GM23338 (cell line): Measurements from ENCODE around the gene SH3BP4. TPM values are rescaled to one million over a fixed set of nuclear protein-coding genes. Genes with fewer than 3 reads are reported as not detected.

ENCODE experiments used
- ATAC-seq: fragments of 200-7000 bp; cut with Tn5 transposase; 3 replicates; pipeline ENCODE4 v1.9.1; 2020
- DNase-seq: peaks from one replicate; pipeline ENCODE4 v3.0.0-alpha.2; 2015; ENCODE audit warnings: low spot score
- H2AFZ ChIP-seq: fragments of 200-600 bp; sonication (generic); 2 replicates; pipeline ENCODE4 v1.8.0; 2016; ENCODE audit warnings: antibody characterized with exemption, mild to moderate bottlenecking, moderate library complexity
- H3F3A ChIP-seq: fragments of 200-600 bp; sonication (generic); replicated peaks from 2 replicates; pipeline ENCODE4 v1.8.0; 2017; ENCODE audit warnings: antibody characterized with exemption, mixed run types, low read depth
- H3K27ac ChIP-seq: fragments of 200-600 bp; sonication (generic); 2 replicates; pipeline ENCODE4 v1.6.1; 2016; ENCODE audit warnings: low read depth
- H3K27me3 ChIP-seq: fragments of 200-600 bp; sonication (generic); 2 replicates; pipeline ENCODE4 v1.8.0; 2016; ENCODE audit warnings: mild to moderate bottlenecking, mixed run types, moderate library complexity; ENCODE audit not compliant: insufficient read depth
- H3K36me3 ChIP-seq: fragments of 200-600 bp; sonication (generic); 2 replicates; pipeline ENCODE4 v1.8.0; 2016; ENCODE audit warnings: mild to moderate bottlenecking; ENCODE audit not compliant: insufficient read depth
- H3K4me1 ChIP-seq: fragments of 200-600 bp; sonication (generic); 2 replicates; pipeline ENCODE4 v1.8.0; 2016; ENCODE audit warnings: mild to moderate bottlenecking, moderate library complexity; ENCODE audit not compliant: insufficient read depth
- H3K4me2 ChIP-seq: fragments of 200-600 bp; sonication (generic); 2 replicates; pipeline ENCODE4 v1.7.1; 2017; ENCODE audit warnings: mixed run types
- H3K4me3 ChIP-seq: fragments of 200-600 bp; sonication (generic); 2 replicates; pipeline ENCODE4 v1.6.1; 2016; ENCODE audit warnings: mixed run types
- H3K79me2 ChIP-seq: fragments of 200-600 bp; sonication (generic); replicated peaks from 2 replicates; pipeline ENCODE4 v1.8.0; 2017; ENCODE audit warnings: mild to moderate bottlenecking; ENCODE audit not compliant: insufficient read depth
- H3K9me2 ChIP-seq: fragments of 200-600 bp; sonication (generic); 2 replicates; pipeline ENCODE4 v1.8.0; 2017; ENCODE audit not compliant: insufficient read depth
- H4K20me1 ChIP-seq: fragments of 200-600 bp; sonication (generic); replicated peaks from 2 replicates; pipeline ENCODE4 v1.8.0; 2017; ENCODE audit warnings: mild to moderate bottlenecking; ENCODE audit not compliant: insufficient read depth
- H3K27ac Mint-ChIP-seq: 2 replicates; pipeline ENCODE4 v1.8.0; 2020; ENCODE audit warnings: inconsistent platforms, mild to moderate bottlenecking, moderate library complexity, mixed read lengths
- H3K27me3 Mint-ChIP-seq: 3 replicates; pipeline ENCODE4 v1.8.0; 2022; ENCODE audit warnings: low read depth, mild to moderate bottlenecking, moderate library complexity, mixed read lengths, inconsistent platforms; ENCODE audit not compliant: insufficient read depth, poor library complexity
- H3K36me3 Mint-ChIP-seq: 3 replicates; pipeline ENCODE4 v1.8.0; 2021; ENCODE audit warnings: low read depth, mild to moderate bottlenecking, inconsistent platforms, moderate library complexity, mixed read lengths
- H3K4me1 Mint-ChIP-seq: 3 replicates; pipeline ENCODE4 v1.8.0; 2020; ENCODE audit warnings: mild to moderate bottlenecking, inconsistent platforms, mixed read lengths
- H3K4me3 Mint-ChIP-seq: 3 replicates; pipeline ENCODE4 v1.8.0; 2021; ENCODE audit warnings: moderate library complexity, mild to moderate bottlenecking, inconsistent platforms, mixed read lengths
- H3K9me3 Mint-ChIP-seq: 3 replicates; pipeline ENCODE4 v1.8.0; 2020; ENCODE audit warnings: moderate library complexity, mild to moderate bottlenecking, inconsistent platforms, mixed read lengths
- EZH2phosphoT487 ChIP-seq: fragments of 200-600 bp; sonication (generic); IDR thresholded peaks from one replicate; pipeline ENCODE4 v1.8.1; 2018; ENCODE audit warnings: antibody characterized with exemption; ENCODE audit not compliant: unreplicated experiment
- JUNB ChIP-seq: IDR thresholded peaks from one replicate; pipeline ENCODE4 v1.6.1; 2016; ENCODE audit warnings: antibody characterized with exemption; ENCODE audit not compliant: unreplicated experiment
- NANOG ChIP-seq: IDR thresholded peaks from 2 replicates; pipeline ENCODE4 v1.6.1; 2016; ENCODE audit warnings: antibody characterized with exemption, borderline replicate concordance
- POLR2AphosphoS5 ChIP-seq: IDR thresholded peaks from 2 replicates; pipeline ENCODE4 v1.6.1; 2016; ENCODE audit warnings: antibody characterized with exemption, low read depth
- STAT1 ChIP-seq: IDR thresholded peaks from one replicate; pipeline ENCODE4 v1.6.1; 2016; ENCODE audit warnings: antibody characterized with exemption; ENCODE audit not compliant: unreplicated experiment
- ZNF114 ChIP-seq: fragments of 250-450 bp; sonication (Bioruptor Pico); IDR thresholded peaks from 2 replicates; pipeline ENCODE4 v1.5.0; 2020; ENCODE audit warnings: mild to moderate bottlenecking, moderate library complexity
- ZNF331 ChIP-seq: fragments of 250-450 bp; sonication (Bioruptor Pico); IDR thresholded peaks from 2 replicates; pipeline ENCODE4 v1.5.0; 2020; ENCODE audit warnings: low read depth, mild to moderate bottlenecking, moderate library complexity
- polyA plus RNA-seq: library from polyadenylated mRNA; unstranded; fragments of >200 nt; fragmentation: Nextera tagmentation; extraction: Ambion mirVana; gene quantifications from 2 replicates; pipeline ENCODE4 v1.2.1, GENCODE V29; 2016
- total RNA-seq: library from RNA; depleted of rRNA; stranded (reverse); fragments of >200 nt; shearing (Covaris generic); gene quantifications from 2 replicates; pipeline ENCODE4 v1.2.3, GENCODE V29; 2014
- TF ChIP-seq, protein P1 (sequence below): fragments of 250-450 bp; sonication (Bioruptor Pico); IDR thresholded peaks from 2 replicates; pipeline ENCODE4 v1.5.0; 2020; ENCODE audit warnings: mild to moderate bottlenecking, moderate library complexity
- TF ChIP-seq, protein P2 (sequence below), 2 experiments: fragments of 200-600 bp in 1 of 2; sonication (generic) in 1 of 2; conservative IDR thresholded peaks; 2 replicates each; pipeline versions ENCODE4 v1.5.1 to v1.6.1; 2016 to 2017; ENCODE audit warnings: antibody characterized with exemption in 2 of 2, low read depth in 2 of 2, mild to moderate bottlenecking in 2 of 2, moderate library complexity in 1 of 2
- TF ChIP-seq, protein P3 (sequence below): IDR thresholded peaks from one replicate; pipeline ENCODE4 v1.6.1; 2018; ENCODE audit warnings: antibody characterized with exemption; ENCODE audit not compliant: unreplicated experiment

SH3BP4 gene
- total and polyA plus RNA-seq, 2 experiments from 2014 or later: 15.6 to 50.9 TPM

DNA sequence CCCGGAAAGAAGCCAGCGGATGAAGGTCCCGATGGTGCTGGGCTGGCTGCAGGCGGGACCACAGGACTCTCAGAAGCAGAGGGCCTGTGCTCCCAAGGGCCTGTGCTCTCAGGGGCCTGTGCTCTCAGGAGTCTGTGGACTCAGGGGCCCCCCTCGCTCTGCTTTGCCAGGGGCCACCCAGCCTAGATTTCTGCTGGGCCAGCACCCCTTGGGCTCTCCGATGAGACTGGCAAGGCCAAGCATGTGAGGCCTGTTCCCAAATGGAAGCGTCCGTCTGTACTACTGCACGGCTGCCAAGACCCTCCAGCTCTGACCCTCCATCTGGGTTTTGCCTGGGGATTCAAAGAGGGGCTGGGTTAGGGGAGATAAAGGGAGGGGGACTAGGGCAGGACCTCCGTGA lies 54.6 kb downstream of the SH3BP4 start:
- Histone ChIP-seq H4K20me1 (peaks cover 8% of the 10 kb centered on the region; the same call in 1 of the 2 replicates), H3K36me3 (no peaks in the 10 kb centered on the region), H2AFZ (no peak overlapping the region), H3K4me3 (no peak overlapping the region), H3K27ac (peak overlapping the region; percentile 94), H3K79me2 (peaks cover 90% of the 10 kb centered on the region), H3F3A (0 out of 2 replicates have a peak, but pooled peaks cover 3% of the 10 kb centered on the region), H3K27me3 (no peaks in the 10 kb centered on the region), H3K9me2 (no peaks in the 10 kb centered on the region), H3K4me1 (peaks cover 26% of the 10 kb centered on the region), H3K4me2 (no peak overlapping the region; the same call in 1 of the 2 replicates)
- TF ChIP-seq ZNF114 (CRISPR knock-in tag) (no peak), STAT1 (no peak), POLR2AphosphoS5 (no peak), JUNB (no peak), ZNF331 (CRISPR knock-in tag) (no peak), NANOG (no peak), EZH2phosphoT487 (no peak)
- TF ChIP-seq, protein P1, sequence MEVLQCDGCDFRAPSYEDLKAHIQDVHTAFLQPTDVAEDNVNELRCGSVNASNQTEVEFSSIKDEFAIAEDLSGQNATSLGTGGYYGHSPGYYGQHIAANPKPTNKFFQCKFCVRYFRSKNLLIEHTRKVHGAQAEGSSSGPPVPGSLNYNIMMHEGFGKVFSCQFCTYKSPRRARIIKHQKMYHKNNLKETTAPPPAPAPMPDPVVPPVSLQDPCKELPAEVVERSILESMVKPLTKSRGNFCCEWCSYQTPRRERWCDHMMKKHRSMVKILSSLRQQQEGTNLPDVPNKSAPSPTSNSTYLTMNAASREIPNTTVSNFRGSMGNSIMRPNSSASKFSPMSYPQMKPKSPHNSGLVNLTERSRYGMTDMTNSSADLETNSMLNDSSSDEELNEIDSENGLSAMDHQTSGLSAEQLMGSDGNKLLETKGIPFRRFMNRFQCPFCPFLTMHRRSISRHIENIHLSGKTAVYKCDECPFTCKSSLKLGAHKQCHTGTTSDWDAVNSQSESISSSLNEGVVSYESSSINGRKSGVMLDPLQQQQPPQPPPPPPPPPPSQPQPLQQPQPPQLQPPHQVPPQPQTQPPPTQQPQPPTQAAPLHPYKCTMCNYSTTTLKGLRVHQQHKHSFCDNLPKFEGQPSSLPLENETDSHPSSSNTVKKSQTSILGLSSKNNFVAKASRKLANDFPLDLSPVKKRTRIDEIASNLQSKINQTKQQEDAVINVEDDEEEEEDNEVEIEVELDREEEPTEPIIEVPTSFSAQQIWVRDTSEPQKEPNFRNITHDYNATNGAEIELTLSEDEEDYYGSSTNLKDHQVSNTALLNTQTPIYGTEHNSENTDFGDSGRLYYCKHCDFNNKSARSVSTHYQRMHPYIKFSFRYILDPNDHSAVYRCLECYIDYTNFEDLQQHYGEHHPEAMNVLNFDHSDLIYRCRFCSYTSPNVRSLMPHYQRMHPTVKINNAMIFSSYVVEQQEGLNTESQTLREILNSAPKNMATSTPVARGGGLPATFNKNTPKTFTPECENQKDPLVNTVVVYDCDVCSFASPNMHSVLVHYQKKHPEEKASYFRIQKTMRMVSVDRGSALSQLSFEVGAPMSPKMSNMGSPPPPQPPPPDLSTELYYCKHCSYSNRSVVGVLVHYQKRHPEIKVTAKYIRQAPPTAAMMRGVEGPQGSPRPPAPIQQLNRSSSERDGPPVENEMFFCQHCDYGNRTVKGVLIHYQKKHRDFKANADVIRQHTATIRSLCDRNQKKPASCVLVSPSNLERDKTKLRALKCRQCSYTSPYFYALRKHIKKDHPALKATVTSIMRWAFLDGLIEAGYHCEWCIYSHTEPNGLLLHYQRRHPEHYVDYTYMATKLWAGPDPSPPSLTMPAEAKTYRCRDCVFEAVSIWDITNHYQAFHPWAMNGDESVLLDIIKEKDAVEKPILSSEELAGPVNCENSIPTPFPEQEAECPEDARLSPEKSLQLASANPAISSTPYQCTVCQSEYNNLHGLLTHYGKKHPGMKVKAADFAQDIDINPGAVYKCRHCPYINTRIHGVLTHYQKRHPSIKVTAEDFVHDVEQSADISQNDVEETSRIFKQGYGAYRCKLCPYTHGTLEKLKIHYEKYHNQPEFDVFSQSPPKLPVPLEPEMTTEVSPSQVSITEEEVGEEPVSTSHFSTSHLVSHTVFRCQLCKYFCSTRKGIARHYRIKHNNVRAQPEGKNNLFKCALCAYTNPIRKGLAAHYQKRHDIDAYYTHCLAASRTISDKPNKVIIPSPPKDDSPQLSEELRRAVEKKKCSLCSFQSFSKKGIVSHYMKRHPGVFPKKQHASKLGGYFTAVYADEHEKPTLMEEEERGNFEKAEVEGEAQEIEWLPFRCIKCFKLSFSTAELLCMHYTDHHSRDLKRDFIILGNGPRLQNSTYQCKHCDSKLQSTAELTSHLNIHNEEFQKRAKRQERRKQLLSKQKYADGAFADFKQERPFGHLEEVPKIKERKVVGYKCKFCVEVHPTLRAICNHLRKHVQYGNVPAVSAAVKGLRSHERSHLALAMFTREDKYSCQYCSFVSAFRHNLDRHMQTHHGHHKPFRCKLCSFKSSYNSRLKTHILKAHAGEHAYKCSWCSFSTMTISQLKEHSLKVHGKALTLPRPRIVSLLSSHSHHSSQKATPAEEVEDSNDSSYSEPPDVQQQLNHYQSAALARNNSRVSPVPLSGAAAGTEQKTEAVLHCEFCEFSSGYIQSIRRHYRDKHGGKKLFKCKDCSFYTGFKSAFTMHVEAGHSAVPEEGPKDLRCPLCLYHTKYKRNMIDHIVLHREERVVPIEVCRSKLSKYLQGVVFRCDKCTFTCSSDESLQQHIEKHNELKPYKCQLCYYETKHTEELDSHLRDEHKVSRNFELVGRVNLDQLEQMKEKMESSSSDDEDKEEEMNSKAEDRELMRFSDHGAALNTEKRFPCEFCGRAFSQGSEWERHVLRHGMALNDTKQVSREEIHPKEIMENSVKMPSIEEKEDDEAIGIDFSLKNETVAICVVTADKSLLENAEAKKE (CRISPR knock-in tag): no peak
- TF ChIP-seq, protein P2, sequence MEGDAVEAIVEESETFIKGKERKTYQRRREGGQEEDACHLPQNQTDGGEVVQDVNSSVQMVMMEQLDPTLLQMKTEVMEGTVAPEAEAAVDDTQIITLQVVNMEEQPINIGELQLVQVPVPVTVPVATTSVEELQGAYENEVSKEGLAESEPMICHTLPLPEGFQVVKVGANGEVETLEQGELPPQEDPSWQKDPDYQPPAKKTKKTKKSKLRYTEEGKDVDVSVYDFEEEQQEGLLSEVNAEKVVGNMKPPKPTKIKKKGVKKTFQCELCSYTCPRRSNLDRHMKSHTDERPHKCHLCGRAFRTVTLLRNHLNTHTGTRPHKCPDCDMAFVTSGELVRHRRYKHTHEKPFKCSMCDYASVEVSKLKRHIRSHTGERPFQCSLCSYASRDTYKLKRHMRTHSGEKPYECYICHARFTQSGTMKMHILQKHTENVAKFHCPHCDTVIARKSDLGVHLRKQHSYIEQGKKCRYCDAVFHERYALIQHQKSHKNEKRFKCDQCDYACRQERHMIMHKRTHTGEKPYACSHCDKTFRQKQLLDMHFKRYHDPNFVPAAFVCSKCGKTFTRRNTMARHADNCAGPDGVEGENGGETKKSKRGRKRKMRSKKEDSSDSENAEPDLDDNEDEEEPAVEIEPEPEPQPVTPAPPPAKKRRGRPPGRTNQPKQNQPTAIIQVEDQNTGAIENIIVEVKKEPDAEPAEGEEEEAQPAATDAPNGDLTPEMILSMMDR (conservative IDR thresholded peaks at IDR 0.05; ENCODE audit: low read depth in 2 of 2): no peak
- TF ChIP-seq, protein P3, sequence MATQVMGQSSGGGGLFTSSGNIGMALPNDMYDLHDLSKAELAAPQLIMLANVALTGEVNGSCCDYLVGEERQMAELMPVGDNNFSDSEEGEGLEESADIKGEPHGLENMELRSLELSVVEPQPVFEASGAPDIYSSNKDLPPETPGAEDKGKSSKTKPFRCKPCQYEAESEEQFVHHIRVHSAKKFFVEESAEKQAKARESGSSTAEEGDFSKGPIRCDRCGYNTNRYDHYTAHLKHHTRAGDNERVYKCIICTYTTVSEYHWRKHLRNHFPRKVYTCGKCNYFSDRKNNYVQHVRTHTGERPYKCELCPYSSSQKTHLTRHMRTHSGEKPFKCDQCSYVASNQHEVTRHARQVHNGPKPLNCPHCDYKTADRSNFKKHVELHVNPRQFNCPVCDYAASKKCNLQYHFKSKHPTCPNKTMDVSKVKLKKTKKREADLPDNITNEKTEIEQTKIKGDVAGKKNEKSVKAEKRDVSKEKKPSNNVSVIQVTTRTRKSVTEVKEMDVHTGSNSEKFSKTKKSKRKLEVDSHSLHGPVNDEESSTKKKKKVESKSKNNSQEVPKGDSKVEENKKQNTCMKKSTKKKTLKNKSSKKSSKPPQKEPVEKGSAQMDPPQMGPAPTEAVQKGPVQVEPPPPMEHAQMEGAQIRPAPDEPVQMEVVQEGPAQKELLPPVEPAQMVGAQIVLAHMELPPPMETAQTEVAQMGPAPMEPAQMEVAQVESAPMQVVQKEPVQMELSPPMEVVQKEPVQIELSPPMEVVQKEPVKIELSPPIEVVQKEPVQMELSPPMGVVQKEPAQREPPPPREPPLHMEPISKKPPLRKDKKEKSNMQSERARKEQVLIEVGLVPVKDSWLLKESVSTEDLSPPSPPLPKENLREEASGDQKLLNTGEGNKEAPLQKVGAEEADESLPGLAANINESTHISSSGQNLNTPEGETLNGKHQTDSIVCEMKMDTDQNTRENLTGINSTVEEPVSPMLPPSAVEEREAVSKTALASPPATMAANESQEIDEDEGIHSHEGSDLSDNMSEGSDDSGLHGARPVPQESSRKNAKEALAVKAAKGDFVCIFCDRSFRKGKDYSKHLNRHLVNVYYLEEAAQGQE: no peak
- no peak for DNase-seq
- peak overlapping the region; percentile 83; the same call in 1 of the 2 replicates for H3K27ac Mint-ChIP-seq
- ATAC-seq: peak; percentile 6; the same call in 2 of the 3 replicates
- H3K36me3 Mint-ChIP-seq: peaks cover 18% of the 10 kb centered on the region
- peaks cover 6% of the 10 kb centered on the region for H3K27me3 Mint-ChIP-seq
- H3K9me3 Mint-ChIP-seq: no peaks in the 10 kb centered on the region; the same call in 2 of the 3 replicates
- H3K4me3 Mint-ChIP-seq: no peak overlapping the region
- H3K4me1 Mint-ChIP-seq: peaks cover 57% of the 10 kb centered on the region
